Middle frontal gyrus (tissue), 1 donor: ENCODE measurements around the gene CD40.
"Not testable (repeated sequence)": the region's sequence is repeated elsewhere in the genome, so short reads cannot be mapped to it uniquely, and the experiment has no call there.

Experiments
- DNase-seq: peaks from one replicate; pipeline ENCODE4 v3.0.0-alpha.2; 2015; ENCODE audit warnings: low spot score; ENCODE audit errors: extremely low spot score

CD40 gene

DNA sequence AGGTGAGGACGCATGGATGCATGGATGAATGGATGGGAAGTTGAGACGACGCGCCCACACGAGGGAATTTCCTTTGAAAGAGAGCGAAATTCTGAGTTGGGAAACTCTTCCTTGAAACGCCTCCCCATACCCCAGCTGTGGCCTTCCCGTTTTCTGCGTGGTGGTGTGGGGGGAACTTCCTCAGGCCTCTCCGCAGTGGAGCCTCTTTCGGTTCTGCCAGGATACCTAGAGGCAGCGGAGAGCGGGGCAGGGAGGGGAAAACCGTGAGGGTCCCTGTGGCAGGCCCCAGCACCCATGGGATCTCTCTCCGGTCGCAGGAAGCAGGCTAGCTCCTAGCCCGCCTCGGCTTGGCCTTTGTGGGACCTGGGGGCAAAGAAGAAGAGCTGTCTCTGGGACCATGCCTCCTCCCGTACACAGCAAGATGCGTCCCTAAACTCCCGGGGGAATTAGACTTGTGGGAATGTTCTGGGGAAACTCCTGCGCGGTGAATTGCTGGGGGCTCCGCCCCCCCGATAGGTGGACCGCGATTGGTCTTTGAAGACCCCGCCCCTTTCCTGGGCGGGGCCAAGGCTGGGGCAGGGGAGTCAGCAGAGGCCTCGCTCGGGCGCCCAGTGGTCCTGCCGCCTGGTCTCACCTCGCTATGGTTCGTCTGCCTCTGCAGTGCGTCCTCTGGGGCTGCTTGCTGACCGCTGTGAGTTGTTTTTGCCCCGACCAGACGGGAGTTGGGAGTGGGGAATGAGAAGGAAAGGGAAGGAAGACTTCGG is at the start of gene CD40:
Gene CD40 (plus strand): TSS at position 611 of the 764 bp plus-strand sequence. CDS start 30 bp downstream, at position 641.
- DNase-seq = no peak

DNA sequence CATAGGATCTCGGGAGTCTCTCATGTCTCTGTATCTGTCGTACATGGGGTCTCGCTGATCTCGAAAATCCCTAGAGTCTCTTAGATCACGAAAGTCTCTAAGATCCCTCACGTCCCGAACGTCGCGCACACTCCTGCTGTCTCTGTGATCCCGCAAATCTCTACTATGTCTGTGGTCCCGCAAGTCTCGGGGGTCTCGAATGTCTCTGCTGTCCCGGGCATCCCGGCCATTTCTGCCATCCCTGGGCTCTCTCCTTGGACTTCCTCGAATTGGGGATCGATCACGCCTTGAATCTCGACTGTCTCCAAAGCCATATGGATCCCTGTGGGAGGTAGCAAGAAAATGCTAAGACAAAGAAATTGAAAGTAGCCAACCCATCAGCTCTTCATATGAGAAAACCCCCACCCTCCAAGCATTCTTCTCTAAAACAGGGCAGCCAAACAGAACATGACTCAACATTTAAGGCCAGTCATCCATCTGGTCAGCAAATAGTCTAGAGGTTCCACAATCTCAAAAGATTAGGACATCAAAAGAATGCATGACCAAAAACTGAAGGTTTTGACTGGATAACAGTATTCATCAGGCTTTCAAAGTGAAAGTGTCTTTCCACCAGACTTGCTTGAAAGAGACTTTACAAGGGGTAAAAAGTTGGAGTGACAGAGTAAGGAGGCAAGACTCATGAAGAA is 47.8 kb upstream of the CD40 start:
- no peak for DNase-seq

GRCh38 chr20:46071573-46071972 is 46.5 kb upstream of the CD40 start:
- DNase-seq = no peak

DNA sequence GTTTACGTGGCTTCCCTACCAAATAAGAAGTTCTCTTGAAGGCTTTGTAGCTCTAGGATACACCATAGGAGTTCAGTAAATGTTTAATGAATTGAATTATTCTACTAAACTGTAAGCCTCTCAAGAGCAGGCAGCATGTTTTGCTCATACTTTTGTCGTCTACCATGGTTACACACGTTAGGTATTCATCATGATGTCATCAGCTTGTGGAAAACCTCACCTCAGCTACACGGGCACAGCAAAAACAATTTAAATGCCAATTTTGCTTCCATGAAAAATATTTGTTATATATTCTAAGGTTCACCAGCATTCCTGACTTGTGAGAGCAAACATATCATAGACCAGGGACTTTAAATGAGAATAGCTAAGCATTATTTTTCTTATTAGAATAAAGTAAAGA is 45.1 kb upstream of the CD40 start:
- no peak for DNase-seq

DNA sequence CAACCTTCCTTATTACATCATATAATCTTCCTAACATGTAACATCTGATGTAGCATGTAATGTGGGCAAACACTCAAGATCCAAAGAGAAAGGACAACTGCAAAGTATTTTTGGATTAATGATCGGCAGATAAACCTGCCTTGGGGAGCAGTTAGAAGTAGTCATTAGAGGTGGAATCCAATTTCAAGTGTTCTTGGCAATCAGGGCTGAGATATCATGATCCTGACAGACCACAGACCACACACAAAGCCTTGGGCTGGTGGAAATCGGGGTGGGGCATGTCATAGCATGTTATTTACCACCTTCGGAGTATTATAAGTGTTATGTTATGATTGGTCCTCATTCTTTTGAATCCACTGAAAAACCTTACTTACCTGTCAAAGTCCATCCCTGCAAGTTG is 44.7 kb upstream of the CD40 start:
- DNase-seq = no peak

GRCh38 chr20:46074006-46074405 is 44.1 kb upstream of the CD40 start:
- no peak for DNase-seq

- DNase-seq = no peak
Observed at GRCh38 chr20:46076806-46077205, 41.3 kb upstream of the CD40 start.

- DNase-seq = no peak
Observed at GRCh38 chr20:46077642-46078305, 40.3 kb upstream of the CD40 start.

- no peak for DNase-seq
Observed at GRCh38 chr20:46078954-46079353, 39.2 kb upstream of the CD40 start.

GRCh38 chr20:46081074-46081473 is 37.0 kb upstream of the CD40 start:
- no peak for DNase-seq

DNA sequence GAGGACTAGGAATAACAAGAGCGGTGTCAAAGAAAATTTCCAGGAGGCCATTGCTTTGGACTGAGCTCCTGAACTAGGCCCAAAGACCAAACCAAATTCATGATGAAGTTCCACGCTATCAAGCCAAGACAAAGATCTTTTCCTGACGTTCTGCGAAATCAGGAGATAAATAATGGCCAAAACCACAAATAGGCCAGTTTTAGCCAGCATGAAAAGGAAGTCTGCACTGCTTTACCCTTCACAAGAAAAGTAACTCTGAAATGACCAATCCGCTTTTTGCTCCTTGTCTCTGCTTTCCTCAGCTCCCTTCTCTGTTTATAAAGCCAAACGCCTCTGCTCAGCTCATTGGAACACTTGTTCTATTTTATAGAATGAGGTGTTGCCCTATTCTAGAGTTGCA is 35.0 kb upstream of the CD40 start:
- DNase-seq = no peak

DNA sequence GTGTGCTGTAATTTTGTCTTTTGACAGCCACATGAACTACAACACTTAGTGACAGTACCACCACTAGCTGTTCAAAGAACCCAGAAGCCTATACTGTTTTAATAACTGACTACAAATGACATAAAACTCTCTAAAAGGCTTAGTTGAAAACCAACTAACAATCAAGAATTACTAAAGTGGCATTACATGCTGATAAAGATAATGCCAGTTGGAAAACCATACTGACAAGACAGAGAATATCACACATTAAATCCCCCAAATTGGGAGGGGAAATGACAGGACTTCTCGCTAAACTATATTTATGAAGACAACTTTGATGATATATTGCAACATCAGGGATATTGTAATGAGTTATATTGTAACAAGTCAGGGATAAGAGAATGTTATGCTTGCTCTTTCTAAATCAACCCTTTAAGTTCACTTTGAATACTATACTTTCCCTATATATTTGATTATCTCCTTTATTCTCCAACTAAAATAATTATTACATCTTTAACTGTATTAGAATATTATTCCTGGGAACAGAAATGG is 34.5 kb upstream of the CD40 start:
- no peak for DNase-seq

DNA sequence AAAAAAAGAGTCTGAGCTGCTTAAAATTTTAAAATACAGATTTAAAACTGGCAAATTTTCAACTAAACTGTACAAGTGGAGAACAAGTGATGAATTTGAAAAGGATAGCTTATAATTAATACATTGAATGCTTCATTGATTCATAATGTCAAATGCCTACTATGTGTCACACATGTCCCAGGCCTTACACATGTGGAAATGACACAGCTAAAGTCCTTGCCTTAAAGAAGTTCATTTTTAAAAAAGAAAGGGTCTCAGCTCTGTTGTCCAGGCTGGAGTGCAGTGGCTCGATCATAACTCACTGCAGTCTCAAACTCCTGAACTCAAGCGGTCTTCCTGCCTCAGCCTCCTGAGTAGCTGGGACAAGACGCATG is 33.3 kb upstream of the CD40 start:
- DNase-seq = no peak

DNA sequence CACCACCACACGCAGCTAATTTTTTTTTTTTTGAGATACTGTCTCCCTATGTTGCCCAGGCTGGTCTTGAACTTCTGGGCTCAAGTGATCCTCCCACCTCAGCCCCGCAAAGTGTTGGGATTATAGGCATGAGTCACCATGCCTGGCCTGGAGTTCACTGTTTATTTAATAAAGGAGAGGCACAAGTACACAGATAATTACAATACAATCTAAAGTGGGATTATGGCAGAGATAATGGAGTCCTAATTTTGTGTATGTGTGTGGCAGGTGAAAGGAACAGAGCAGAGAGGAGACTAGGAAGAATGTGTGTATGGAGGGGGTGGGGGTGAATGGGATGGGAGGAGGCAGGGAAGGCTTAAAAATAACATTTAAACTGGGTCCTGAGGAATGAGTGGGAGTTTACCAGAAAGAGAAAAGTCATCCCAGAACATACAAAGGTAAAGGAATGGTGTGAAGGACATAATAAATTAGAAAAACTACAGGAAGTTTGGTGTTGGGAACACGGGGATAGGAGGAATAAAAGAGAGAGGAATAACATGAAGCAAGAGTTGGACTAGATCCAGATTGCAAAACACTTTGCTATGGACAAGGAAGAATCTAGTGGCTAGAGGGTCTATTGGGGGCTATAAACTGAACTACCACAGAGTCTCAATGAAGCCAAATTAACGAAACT is 32.8 kb upstream of the CD40 start:
- no peak for DNase-seq

DNA sequence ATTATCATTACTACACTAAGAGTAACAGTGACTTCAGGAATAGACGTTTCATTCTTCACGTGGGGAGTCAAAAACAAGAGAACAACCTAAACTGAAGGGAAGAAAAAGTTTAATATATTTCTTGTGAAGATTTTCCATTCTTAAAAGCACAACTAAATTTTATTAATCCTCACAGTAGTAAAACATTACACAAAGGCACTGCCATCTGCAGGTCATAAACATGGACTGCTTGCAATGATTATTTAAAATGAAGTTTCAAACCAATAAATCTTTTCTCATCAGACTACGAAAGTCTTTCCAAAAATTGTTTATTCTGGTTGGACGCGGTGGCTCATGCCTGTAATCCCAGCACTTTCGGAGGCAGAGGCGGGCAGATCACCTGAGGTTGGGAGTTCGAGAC is 31.0 kb upstream of the CD40 start:
- DNase-seq = no peak

DNA sequence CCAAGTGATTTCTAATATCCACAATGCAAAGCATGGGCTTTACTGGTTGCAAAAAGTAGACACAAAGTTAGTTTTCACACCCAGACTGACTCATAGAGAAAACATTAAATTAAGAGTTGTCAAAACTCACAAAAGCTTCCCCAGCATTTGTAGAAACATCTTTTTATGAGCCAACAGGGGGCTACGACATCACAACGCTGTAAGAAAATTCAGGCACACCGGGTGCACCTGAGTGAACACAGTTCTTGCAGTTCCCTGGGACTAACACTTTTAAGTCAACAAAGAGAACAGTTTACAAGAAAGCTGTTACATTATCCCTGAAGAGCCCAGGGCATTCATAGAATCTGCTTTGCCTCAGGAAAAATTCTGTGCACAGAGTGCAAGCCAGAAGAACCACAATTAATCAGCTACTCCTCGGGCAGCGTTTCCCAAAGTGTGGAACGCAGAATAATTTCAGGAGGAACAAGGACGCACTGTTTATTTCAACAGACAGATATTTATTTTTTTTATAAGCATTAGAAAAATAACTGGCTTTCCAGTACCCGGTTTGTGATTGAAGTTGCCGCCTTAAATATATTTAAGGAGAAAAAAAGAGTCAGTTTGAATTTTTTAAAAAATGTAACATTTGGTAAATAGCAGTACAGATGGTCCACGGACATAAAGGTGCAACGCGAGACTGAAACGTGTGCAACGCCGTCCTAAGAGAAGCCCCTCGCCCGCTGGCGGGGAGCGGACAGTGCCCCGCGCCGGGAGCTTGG is 29.5 kb upstream of the CD40 start:
- no peak for DNase-seq

GRCh38 chr20:46089167-46089416 is 29.0 kb upstream of the CD40 start:
- DNase-seq = no peak

DNA sequence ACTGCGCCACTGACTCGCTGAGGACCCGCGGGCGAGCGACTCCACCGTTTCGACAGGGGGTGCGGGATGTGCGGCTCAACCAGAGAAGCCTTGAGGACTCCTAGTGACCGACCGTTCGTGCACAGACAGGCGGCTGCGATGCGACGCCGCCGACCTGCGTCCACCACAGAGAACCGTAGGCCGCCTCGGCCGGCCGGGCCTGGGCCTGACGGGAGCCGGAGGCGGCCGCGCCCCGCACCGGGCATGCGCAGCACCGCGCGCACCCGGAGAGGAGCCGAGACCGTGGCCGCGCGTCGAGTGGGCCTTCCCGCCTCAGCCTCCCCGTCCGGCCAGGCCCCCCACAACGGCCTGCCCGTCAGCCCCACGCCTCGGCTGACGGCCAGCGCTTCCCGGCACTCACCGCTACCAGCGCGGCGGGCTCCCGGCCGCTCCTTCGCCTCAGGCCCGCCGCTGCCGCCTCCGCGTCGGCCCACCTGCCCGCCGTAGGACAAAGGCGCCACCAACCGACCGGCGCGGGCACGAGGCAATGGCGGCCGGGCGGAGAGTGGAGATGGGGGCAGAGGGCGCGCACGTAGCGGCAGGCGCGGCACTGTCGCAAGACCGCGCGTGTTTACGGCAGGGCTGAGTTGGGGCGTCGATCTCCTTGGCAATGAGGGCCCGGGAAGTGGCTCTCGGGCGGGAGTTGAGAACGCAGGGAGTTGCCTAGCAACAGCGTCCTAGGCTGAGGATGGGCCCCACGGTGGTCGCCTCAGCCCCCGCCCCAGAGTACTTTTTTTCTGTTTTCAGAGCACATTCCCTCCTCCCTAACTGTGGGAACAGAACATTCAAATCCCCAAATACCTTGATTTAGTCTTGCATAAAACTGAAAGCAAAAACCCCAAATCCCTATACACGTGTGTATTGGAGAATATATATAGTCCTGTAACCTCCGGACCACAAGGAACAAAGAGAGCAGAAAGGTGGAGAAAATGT is 28.4 kb upstream of the CD40 start, which contains the start of gene NCOA5:
Gene NCOA5 (minus strand): TSS at position 546 of the 972 bp plus-strand sequence. CDS start 10,538 bp downstream, outside the sequence.
- peak; percentile 93 for DNase-seq

GRCh38 chr20:46091622-46092535 is 26.2 kb upstream of the CD40 start:
- not testable (repeated sequence) for DNase-seq
